A549 (cell line): ENCODE measurements around the gene EEFSEC. TPM values are rescaled to one million over a fixed set of nuclear protein-coding genes. Genes with fewer than 3 reads are reported as not detected.

Experiments used
- ATAC-seq, 2 experiments: fragments of 200-7000 bp in 1 of 2; fragments of >200 bp in 1 of 2; cut with Nextera tagmentation in 1 of 2; cut with Tn5 transposase in 1 of 2; 3 replicates each; pipeline versions ENCODE4 v1.8.0 to v1.9.1; 2018 to 2020; ENCODE audit warnings: mild to moderate bottlenecking in 1 of 2, moderate library complexity in 1 of 2
- CTCF ChIA-PET: fragments of 300-600 bp; sonication (Branson Sonifier 250); formaldehyde crosslinking; extraction: SDS; loops from one replicate; lab custom pipeline; 2021; ENCODE audit warnings: antibody characterized with exemption, inconsistent platforms; lab: Yijun Ruan, JAX
- POLR2A ChIA-PET: fragments of 350-600 bp; formaldehyde crosslinking; extraction: SDS; loops from one replicate; lab custom pipeline; 2021; ENCODE audit warnings: antibody characterized with exemption, inconsistent platforms; lab: Yijun Ruan, JAX
- DNase-seq, 2 experiments: peaks; one replicate each; pipeline versions ENCODE4 v3.0.0 to v3.0.0-alpha.2; 2011 to 2016; ENCODE audit warnings: low read depth in 1 of 2, low spot score in 1 of 2
- FAIRE-seq: peaks from 2 replicates; lab custom pipeline; 2011; peaks lifted over from hg19 to GRCh38; lab: Jason Lieb, UNC
- H3K27ac ChIP-seq, 2 experiments: fragments of >200 bp; sonication (Bioruptor Twin); formaldehyde crosslinking; 3 replicates each; pipeline ENCODE4 v1.5.1; 2016 to 2017
- H3K4me1 ChIP-seq: fragments of >200 bp; sonication (Bioruptor Twin); formaldehyde crosslinking; 3 replicates; pipeline ENCODE4 v1.6.1; 2016
- H3K4me2 ChIP-seq: fragments of >200 bp; sonication (Bioruptor Twin); formaldehyde crosslinking; 3 replicates; pipeline ENCODE4 v1.6.1; 2016
- H3K4me3 ChIP-seq: fragments of >200 bp; sonication (Bioruptor Twin); formaldehyde crosslinking; 3 replicates; pipeline ENCODE4 v1.5.1; 2016
- H3K9me3 ChIP-seq: fragments of >200 bp; sonication (Bioruptor Twin); formaldehyde crosslinking; 3 replicates; pipeline ENCODE4 v1.6.1; 2016
- CBX8 ChIP-seq: fragments of 200-600 bp; sonication (generic); IDR thresholded peaks from 2 replicates; pipeline ENCODE4 v1.6.1; 2016
- CEBPB ChIP-seq, 2 experiments: fragments of >200 bp in 1 of 2; sonication (Bioruptor Twin) in 1 of 2; formaldehyde crosslinking in 1 of 2; IDR thresholded peaks; 2 replicates each; pipeline ENCODE4 v1.6.1; 2012 to 2016
- CHD2 ChIP-seq: fragments of 150-350 bp; IDR thresholded peaks from 2 replicates; pipeline ENCODE4 v1.6.1; 2014; ENCODE audit warnings: low read length; ENCODE audit not compliant: partially characterized antibody
- EHF ChIP-seq: fragments of 250-450 bp; sonication (Bioruptor Pico); IDR thresholded peaks from 2 replicates; pipeline ENCODE4 v1.5.0; 2020; ENCODE audit warnings: mild to moderate bottlenecking
- EHMT2 ChIP-seq: fragments of 200-600 bp; sonication (generic); IDR thresholded peaks from 2 replicates; pipeline ENCODE4 v1.6.1; 2016; ENCODE audit warnings: antibody characterized with exemption, low read depth, mild to moderate bottlenecking, moderate library complexity
- ESRRA ChIP-seq: fragments of 150-350 bp; IDR thresholded peaks from 2 replicates; pipeline ENCODE4 v1.6.1; 2014; ENCODE audit warnings: mild to moderate bottlenecking, low read length, borderline replicate concordance
- FOXS1 ChIP-seq: fragments of 250-450 bp; sonication (Bioruptor Pico); IDR thresholded peaks from 2 replicates; pipeline ENCODE4 v1.5.0; 2020; ENCODE audit warnings: mild to moderate bottlenecking, moderate library complexity
- GATA3 ChIP-seq: IDR thresholded peaks from 2 replicates; pipeline ENCODE4 v1.6.1; 2012; ENCODE audit warnings: borderline replicate concordance
- HDAC2 ChIP-seq: fragments of 200-600 bp; sonication (generic); IDR thresholded peaks from 2 replicates; pipeline ENCODE4 v1.6.1; 2016
- HEYL ChIP-seq: fragments of 250-450 bp; sonication (Bioruptor Pico); IDR thresholded peaks from 2 replicates; pipeline ENCODE4 v1.8.0; 2021; ENCODE audit warnings: mild to moderate bottlenecking, moderate library complexity
- HOXA7 ChIP-seq: fragments of 250-450 bp; sonication (Bioruptor Pico); IDR thresholded peaks from 2 replicates; pipeline ENCODE4 v1.5.0; 2020; ENCODE audit warnings: mild to moderate bottlenecking, moderate library complexity
- JUNB ChIP-seq: fragments of >200 bp; sonication (Bioruptor Twin); formaldehyde crosslinking; IDR thresholded peaks from 2 replicates; pipeline ENCODE4 v1.6.1; 2016
- MYC ChIP-seq: IDR thresholded peaks from 2 replicates; pipeline ENCODE4 v1.6.1; 2012; ENCODE audit warnings: mild to moderate bottlenecking, inconsistent platforms, low read length, improper control_type of control experiment, borderline replicate concordance
- NFE2L2 ChIP-seq: fragments of 150-350 bp; conservative IDR thresholded peaks from 2 replicates; pipeline ENCODE4 v1.6.1; 2014; ENCODE audit warnings: low read length
- NR3C1 ChIP-seq: fragments of >200 bp; sonication (Bioruptor Twin); formaldehyde crosslinking; IDR thresholded peaks from 3 replicates; pipeline ENCODE4 v1.6.1; 2017
- PHF8 ChIP-seq: fragments of 200-600 bp; sonication (generic); IDR thresholded peaks from 2 replicates; pipeline ENCODE4 v1.6.1; 2016; ENCODE audit warnings: low read depth, mild to moderate bottlenecking, antibody characterized with exemption, moderate library complexity, borderline replicate concordance
- RARB ChIP-seq: fragments of 250-450 bp; sonication (Bioruptor Pico); IDR thresholded peaks from 2 replicates; pipeline ENCODE4 v1.8.0; 2021; ENCODE audit warnings: mild to moderate bottlenecking, moderate library complexity
- RCOR1 ChIP-seq: fragments of 150-350 bp; IDR thresholded peaks from 2 replicates; pipeline ENCODE4 v1.6.1; 2014; ENCODE audit warnings: antibody characterized with exemption, low read length, low read depth
- ZC3H11A ChIP-seq: fragments of 450-650 bp; IDR thresholded peaks from 2 replicates; pipeline ENCODE4 v1.6.1; 2014; ENCODE audit warnings: antibody characterized with exemption, mild to moderate bottlenecking
- ZNF302 ChIP-seq: fragments of 250-450 bp; sonication (Bioruptor Pico); IDR thresholded peaks from 2 replicates; pipeline ENCODE4 v1.9.0; 2021; ENCODE audit warnings: inconsistent platforms, mild to moderate bottlenecking, moderate library complexity
- WGBS: methylation state at CpG from one replicate; pipeline ENCODE4 v1.1.6; 2017; ENCODE audit errors: missing lambda C conversion rate; 5-methylcytosine and 5-hydroxymethylcytosine counted together
- polyA plus RNA-seq, 4 experiments: library from polyadenylated mRNA; depleted of rRNA in 3 of 4; stranded (reverse); fragments of >200 nt; fragmentation: RNase III in 1 of 4; extraction: RNeasy Plus Mini Kit Qiagen cat#74134 plus additional on column Dnase treatment in 1 of 4; gene quantifications; 2 replicates in 3 of 4; 3 replicates in 1 of 4; pipeline ENCODE4 v1.2.3, GENCODE V29; 2011 to 2017
- TF ChIP-seq, protein P1 (sequence below): fragments of >200 bp; sonication (Bioruptor Twin); formaldehyde crosslinking; IDR thresholded peaks from 3 replicates; pipeline ENCODE4 v1.5.1; 2016
- TF ChIP-seq, protein P2 (sequence below): fragments of 150-350 bp; IDR thresholded peaks from 2 replicates; pipeline ENCODE4 v1.6.1; 2014; ENCODE audit warnings: low read depth, mild to moderate bottlenecking, low read length
- TF ChIP-seq, protein P3 (sequence below): fragments of >200 bp; sonication (Bioruptor Twin); formaldehyde crosslinking; IDR thresholded peaks from 3 replicates; pipeline ENCODE4 v1.6.1; 2016
- TF ChIP-seq, protein P4 (sequence below): fragments of >200 bp; sonication (Bioruptor Twin); formaldehyde crosslinking; IDR thresholded peaks from 2 replicates; pipeline ENCODE4 v1.6.1; 2016

Gene EEFSEC
- polyA plus RNA-seq, 2 of the 4 experiments (the other 2 are of a cell fraction) = 6.9 to 7.3 TPM

DNA sequence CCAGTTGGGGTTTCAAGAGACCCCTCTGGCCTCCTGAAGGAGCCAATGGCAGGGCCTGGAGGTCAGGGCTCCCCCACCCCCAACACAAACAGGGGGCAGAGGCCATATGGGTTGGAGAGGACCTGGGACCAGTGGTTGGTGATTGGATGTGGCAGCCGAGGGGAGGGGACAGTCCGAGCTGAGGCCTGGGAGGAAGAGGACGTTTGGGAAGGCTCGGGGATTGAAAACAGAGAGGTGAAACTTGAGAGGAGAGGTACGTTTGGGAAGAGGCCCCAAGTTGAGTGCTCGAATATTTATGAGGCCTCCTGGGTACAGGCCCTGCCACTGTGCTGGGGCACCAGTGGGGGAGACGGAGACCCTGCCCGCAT lies 259.7 kb downstream of the EEFSEC start:
- TF ChIP-seq, protein P1, sequence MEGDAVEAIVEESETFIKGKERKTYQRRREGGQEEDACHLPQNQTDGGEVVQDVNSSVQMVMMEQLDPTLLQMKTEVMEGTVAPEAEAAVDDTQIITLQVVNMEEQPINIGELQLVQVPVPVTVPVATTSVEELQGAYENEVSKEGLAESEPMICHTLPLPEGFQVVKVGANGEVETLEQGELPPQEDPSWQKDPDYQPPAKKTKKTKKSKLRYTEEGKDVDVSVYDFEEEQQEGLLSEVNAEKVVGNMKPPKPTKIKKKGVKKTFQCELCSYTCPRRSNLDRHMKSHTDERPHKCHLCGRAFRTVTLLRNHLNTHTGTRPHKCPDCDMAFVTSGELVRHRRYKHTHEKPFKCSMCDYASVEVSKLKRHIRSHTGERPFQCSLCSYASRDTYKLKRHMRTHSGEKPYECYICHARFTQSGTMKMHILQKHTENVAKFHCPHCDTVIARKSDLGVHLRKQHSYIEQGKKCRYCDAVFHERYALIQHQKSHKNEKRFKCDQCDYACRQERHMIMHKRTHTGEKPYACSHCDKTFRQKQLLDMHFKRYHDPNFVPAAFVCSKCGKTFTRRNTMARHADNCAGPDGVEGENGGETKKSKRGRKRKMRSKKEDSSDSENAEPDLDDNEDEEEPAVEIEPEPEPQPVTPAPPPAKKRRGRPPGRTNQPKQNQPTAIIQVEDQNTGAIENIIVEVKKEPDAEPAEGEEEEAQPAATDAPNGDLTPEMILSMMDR = no peak
- no peak for TF ChIP-seq NFE2L2
- TF ChIP-seq HEYL (CRISPR knock-in tag) = no peak
- no peak for TF ChIP-seq NR3C1
- TF ChIP-seq, protein P2, sequence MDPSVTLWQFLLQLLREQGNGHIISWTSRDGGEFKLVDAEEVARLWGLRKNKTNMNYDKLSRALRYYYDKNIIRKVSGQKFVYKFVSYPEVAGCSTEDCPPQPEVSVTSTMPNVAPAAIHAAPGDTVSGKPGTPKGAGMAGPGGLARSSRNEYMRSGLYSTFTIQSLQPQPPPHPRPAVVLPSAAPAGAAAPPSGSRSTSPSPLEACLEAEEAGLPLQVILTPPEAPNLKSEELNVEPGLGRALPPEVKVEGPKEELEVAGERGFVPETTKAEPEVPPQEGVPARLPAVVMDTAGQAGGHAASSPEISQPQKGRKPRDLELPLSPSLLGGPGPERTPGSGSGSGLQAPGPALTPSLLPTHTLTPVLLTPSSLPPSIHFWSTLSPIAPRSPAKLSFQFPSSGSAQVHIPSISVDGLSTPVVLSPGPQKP = no peak
- no peak for TF ChIP-seq MYC
- TF ChIP-seq ZC3H11A = no peak
- TF ChIP-seq, protein P3, sequence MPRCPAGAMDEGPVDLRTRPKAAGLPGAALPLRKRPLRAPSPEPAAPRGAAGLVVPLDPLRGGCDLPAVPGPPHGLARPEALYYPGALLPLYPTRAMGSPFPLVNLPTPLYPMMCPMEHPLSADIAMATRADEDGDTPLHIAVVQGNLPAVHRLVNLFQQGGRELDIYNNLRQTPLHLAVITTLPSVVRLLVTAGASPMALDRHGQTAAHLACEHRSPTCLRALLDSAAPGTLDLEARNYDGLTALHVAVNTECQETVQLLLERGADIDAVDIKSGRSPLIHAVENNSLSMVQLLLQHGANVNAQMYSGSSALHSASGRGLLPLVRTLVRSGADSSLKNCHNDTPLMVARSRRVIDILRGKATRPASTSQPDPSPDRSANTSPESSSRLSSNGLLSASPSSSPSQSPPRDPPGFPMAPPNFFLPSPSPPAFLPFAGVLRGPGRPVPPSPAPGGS = no peak
- TF ChIP-seq, protein P4, sequence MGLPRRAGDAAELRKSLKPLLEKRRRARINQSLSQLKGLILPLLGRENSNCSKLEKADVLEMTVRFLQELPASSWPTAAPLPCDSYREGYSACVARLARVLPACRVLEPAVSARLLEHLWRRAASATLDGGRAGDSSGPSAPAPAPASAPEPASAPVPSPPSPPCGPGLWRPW = no peak
- TF ChIP-seq PHF8 = no peak
- Histone ChIP-seq H3K27ac (no peak overlapping the region), H3K4me1 (peaks cover 25% of the 10 kb centered on the region), H3K4me2 (no peak overlapping the region), H3K9me3 (no peaks in the 10 kb centered on the region), H3K4me3 (no peak overlapping the region)
- ChIA-PET CTCF (no interaction called here), POLR2A (no interaction called here)
- 88% methylated on average over 8 of the region's 8 CpGs for WGBS
- DNase-seq = no peak
- no peak for FAIRE-seq
- no peak for ATAC-seq

DNA sequence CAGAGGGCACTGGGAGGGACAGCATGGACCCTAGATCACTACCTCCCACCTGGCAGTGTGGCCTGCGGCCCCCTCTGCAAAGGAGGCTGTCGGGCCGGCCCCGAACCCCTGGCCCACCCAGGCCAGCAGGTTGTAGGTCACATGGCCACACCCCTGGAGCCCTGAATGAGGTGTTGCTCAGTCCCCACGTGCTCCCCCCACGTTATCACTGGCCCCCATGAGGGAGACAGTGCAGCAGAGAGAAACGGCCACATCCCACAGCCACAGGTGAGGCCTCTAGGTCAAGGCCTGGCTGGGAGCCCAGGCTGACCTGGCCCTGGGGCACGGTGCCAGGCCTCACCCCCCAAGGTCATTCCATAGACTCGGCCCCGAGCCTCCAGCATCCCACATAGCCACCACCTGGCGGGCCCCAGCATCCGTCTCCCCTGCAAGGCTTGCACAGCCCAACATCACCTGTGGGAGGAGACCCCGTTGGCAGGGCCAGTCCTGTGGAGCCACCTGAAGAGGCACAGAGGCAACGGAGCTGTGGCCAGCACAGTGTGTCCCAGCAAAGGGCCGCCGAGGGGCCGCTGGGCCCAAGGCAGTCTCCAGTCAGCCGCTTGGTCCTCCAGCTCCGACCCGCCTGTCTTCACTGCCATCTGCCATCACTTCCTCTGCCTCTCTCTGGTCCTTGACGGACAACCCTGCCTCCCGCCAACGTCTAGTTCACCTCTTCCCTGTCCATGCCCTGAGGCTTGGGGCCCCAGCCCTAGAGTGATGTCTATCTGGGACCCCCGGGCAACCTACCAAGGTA lies 260.3 kb downstream of the EEFSEC start:
- CTCF ChIA-PET = interaction anchor here (2.4 kb wide), 1 partner anchor 15 kb away, joined by 10 read pairs; no protein-coding TSS in a partner anchor

DNA sequence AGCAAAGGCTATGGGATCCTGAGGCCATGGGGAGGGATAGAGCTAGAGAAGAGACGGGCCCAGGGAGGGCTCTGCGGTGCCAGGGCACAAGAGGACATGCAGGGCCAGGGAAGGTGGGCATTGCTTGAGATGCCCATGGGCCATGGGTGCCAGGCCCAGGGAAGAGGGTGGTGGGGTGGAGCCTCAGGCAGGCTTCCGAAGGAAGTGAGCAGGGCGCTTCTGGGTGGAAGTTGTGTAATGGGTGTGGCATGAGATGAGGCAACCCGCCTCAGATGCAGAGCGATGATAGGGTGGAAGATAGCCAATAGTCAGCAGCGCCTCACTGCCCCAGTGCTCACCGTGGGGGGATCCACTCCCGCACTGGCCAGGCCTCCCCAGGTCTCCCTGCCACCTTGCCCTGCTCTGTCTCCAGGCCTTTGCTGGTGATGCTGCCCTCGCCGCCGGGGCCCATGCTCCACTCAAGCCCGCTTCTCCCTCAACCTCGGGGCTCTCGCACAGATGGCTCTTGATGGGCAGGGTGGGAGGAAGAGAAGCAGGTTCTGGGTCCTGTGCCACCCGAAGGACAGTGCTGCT lies 262.0 kb downstream of the EEFSEC start:
- Histone ChIP-seq H3K9me3 (no peaks in the 10 kb centered on the region), H3K4me2 (no peak overlapping the region), H3K27ac (peak overlapping the region in 1 of 2 experiments; percentile 86; a peak in 3 of 6 replicates), H3K4me3 (no peak overlapping the region), H3K4me1 (peaks cover 25% of the 10 kb centered on the region)
- ATAC-seq = no peak
- TF ChIP-seq CHD2 = no peak
- no peak for TF ChIP-seq HDAC2
- no peak for TF ChIP-seq RCOR1
- TF ChIP-seq MYC = no peak
- no peak for TF ChIP-seq CEBPB (IDR thresholded peaks at IDR 0.05)
- no peak for TF ChIP-seq HEYL (CRISPR knock-in tag)
- TF ChIP-seq GATA3 = no peak
- no peak for TF ChIP-seq ESRRA
- no peak for TF ChIP-seq ZNF302
- 95% methylated on average over 12 of the region's 16 CpGs for WGBS
- ChIA-PET POLR2A (no interaction called here), CTCF (interaction anchor here (0.6 to 2.4 kb wide), 2 partner anchors 16 to 410 kb away, joined by 3 to 10 read pairs; no protein-coding TSS in a partner anchor)
- DNase-seq = no peak
- FAIRE-seq = no peak

More for the DNA sequence above, 260.3 kb downstream of the EEFSEC start:
- Histone ChIP-seq H3K4me1 (peaks cover 25% of the 10 kb centered on the region), H3K4me2 (no peak overlapping the region), H3K4me3 (no peak overlapping the region), H3K9me3 (no peaks in the 10 kb centered on the region), H3K27ac (no peak overlapping the region)
- no peak for TF ChIP-seq EHF (CRISPR knock-in tag)
- TF ChIP-seq JUNB = no peak
- TF ChIP-seq EHMT2 = no peak
- TF ChIP-seq CBX8 = no peak
- TF ChIP-seq HOXA7 = no peak
- no peak for TF ChIP-seq RARB
- no peak for TF ChIP-seq FOXS1 (CRISPR knock-in tag)
- 97% methylated on average over 11 of the region's 24 CpGs for WGBS
- POLR2A ChIA-PET = no interaction called here
- DNase-seq (no peak), FAIRE-seq (no peak), ATAC-seq (no peak)
